IMR-90 (cell line): ENCODE data around the gene DUS1L. TPM values are rescaled to one million over a fixed set of nuclear protein-coding genes. Genes with fewer than 3 reads are reported as not detected.

ENCODE experiments used
- ATAC-seq: fragments of 200-7000 bp; cut with Tn5 transposase; 2 replicates; pipeline ENCODE4 v1.9.1; 2020; ENCODE audit warnings: low read depth, mild to moderate bottlenecking, moderate library complexity
- BruUV-seq: library from RNA; stranded (reverse); fragments of 400-500 nt; replicated peaks from 2 replicates; lab custom pipeline; 2021; lab: Mats Ljungman, UMichigan
- CTCF ChIA-PET: fragments of 300-600 bp; formaldehyde crosslinking; extraction: SDS; loops from one replicate; lab custom pipeline; 2021; ENCODE audit warnings: antibody characterized with exemption; lab: Yijun Ruan, JAX
- POLR2A ChIA-PET: fragments of 300-600 bp; sonication (Branson Sonifier 250); formaldehyde crosslinking; loops from one replicate; lab custom pipeline; 2022; ENCODE audit warnings: antibody characterized with exemption; ENCODE audit not compliant: unreplicated experiment; lab: Charles Lee
- DNase-seq: peaks from one replicate; pipeline ENCODE4 v3.0.0; 2013
- H2AFZ ChIP-seq: replicated peaks from 2 replicates; pipeline ENCODE3; 2013; ENCODE audit warnings: low read length, mild to moderate bottlenecking; ENCODE audit not compliant: poor library complexity
- H2AK5ac ChIP-seq: 2 replicates; pipeline ENCODE4 v1.6.1; 2013; ENCODE audit warnings: low read depth, low read length, inconsistent platforms
- H2AK9ac ChIP-seq: replicated peaks from 2 replicates; pipeline ENCODE3; 2013; ENCODE audit warnings: mild to moderate bottlenecking, low read depth, low read length, moderate library complexity; ENCODE audit not compliant: poor library complexity
- H2BK120ac ChIP-seq: 2 replicates; pipeline ENCODE4 v1.6.1; 2013; ENCODE audit warnings: low read depth, low read length, inconsistent platforms
- H2BK15ac ChIP-seq: 3 replicates; pipeline ENCODE4 v1.6.1; 2013; ENCODE audit warnings: low read depth, low read length, inconsistent platforms
- H2BK20ac ChIP-seq: 2 replicates; pipeline ENCODE4 v1.6.1; 2013; ENCODE audit warnings: low read depth, mild to moderate bottlenecking, inconsistent platforms, low read length, moderate library complexity
- H2BK5ac ChIP-seq: 2 replicates; pipeline ENCODE4 v1.6.1; 2013; ENCODE audit warnings: mild to moderate bottlenecking, low read depth, low read length, inconsistent platforms; ENCODE audit not compliant: poor library complexity, severe bottlenecking
- H3K14ac ChIP-seq: replicated peaks from 2 replicates; pipeline ENCODE4 v1.6.1; 2013; ENCODE audit warnings: low read depth, low read length, inconsistent platforms
- H3K18ac ChIP-seq: 2 replicates; pipeline ENCODE4 v1.6.1; 2013; ENCODE audit warnings: low read depth, low read length, control low read depth
- H3K23ac ChIP-seq: 2 replicates; pipeline ENCODE4 v1.6.1; 2013; ENCODE audit warnings: low read depth, low read length, inconsistent platforms
- H3K27ac ChIP-seq: 2 replicates; pipeline ENCODE4 v1.5.1; 2013; ENCODE audit warnings: mild to moderate bottlenecking, control low read depth, low read length; ENCODE audit not compliant: insufficient read depth
- H3K27me3 ChIP-seq: 2 replicates; pipeline ENCODE4 v1.6.1; 2013; ENCODE audit warnings: low read length; ENCODE audit not compliant: control insufficient read depth, insufficient read depth
- H3K36me3 ChIP-seq: 2 replicates; pipeline ENCODE4 v1.6.1; 2013; ENCODE audit warnings: low read length, mixed read lengths; ENCODE audit not compliant: control insufficient read depth, insufficient read depth
- H3K4ac ChIP-seq: 2 replicates; pipeline ENCODE4 v1.6.1; 2013; ENCODE audit warnings: low read depth, low read length, inconsistent platforms
- H3K4me1 ChIP-seq: 2 replicates; pipeline ENCODE4 v1.6.1; 2013; ENCODE audit warnings: low read length, mixed read lengths; ENCODE audit not compliant: control insufficient read depth, insufficient read depth
- H3K4me2 ChIP-seq: 2 replicates; pipeline ENCODE4 v1.6.1; 2013; ENCODE audit warnings: low read depth, mild to moderate bottlenecking, control low read depth, low read length, moderate library complexity
- H3K4me3 ChIP-seq: 2 replicates; pipeline ENCODE4 v1.5.1; 2013; ENCODE audit warnings: low read depth, mild to moderate bottlenecking, control low read depth, low read length, moderate library complexity; ENCODE audit not compliant: insufficient read depth
- H3K56ac ChIP-seq: 2 replicates; pipeline ENCODE4 v1.6.1; 2013; ENCODE audit warnings: low read length, inconsistent platforms; ENCODE audit not compliant: insufficient read depth; ENCODE audit errors: extremely low read depth
- H3K79me1 ChIP-seq, 2 experiments: 2 replicates each; pipeline ENCODE4 v1.6.1; 2013; ENCODE audit warnings: low read length in 2 of 2, inconsistent platforms in 1 of 2, low read depth in 1 of 2
- H3K9ac ChIP-seq: 2 replicates; pipeline ENCODE4 v1.6.1; 2013; ENCODE audit warnings: low read depth, low read length, control low read depth
- H3K9me1 ChIP-seq: 2 replicates; pipeline ENCODE4 v1.6.1; 2013; ENCODE audit warnings: low read length, inconsistent platforms; ENCODE audit not compliant: insufficient read depth
- H3K9me3 ChIP-seq: 2 replicates; pipeline ENCODE4 v1.6.1; 2013; ENCODE audit warnings: low read length; ENCODE audit not compliant: control insufficient read depth, insufficient read depth
- H4K20me1 ChIP-seq: 2 replicates; pipeline ENCODE4 v1.6.1; 2013; ENCODE audit warnings: low read length, inconsistent platforms; ENCODE audit not compliant: insufficient read depth
- H4K5ac ChIP-seq: 2 replicates; pipeline ENCODE4 v1.6.1; 2013; ENCODE audit warnings: mild to moderate bottlenecking, low read depth, low read length, control low read depth
- H4K8ac ChIP-seq, 2 experiments: 2 replicates each; pipeline ENCODE4 v1.6.1; 2013; ENCODE audit warnings: low read depth in 2 of 2, low read length in 2 of 2, control low read depth in 1 of 2, inconsistent platforms in 1 of 2
- H4K91ac ChIP-seq: 2 replicates; pipeline ENCODE4 v1.6.1; 2013; ENCODE audit warnings: low read depth, low read length, inconsistent platforms; ENCODE audit not compliant: insufficient read depth
- BHLHE40 ChIP-seq: fragments of 150-350 bp; IDR thresholded peaks from 2 replicates; pipeline ENCODE4 v1.6.1; 2016; ENCODE audit warnings: mild to moderate bottlenecking, low read depth, low read length
- CEBPB ChIP-seq: IDR thresholded peaks from 2 replicates; pipeline ENCODE4 v1.6.1; 2012; ENCODE audit warnings: low read depth, low read length, improper control_type of control experiment
- MAFK ChIP-seq: IDR thresholded peaks from 2 replicates; pipeline ENCODE4 v1.6.1; 2012; ENCODE audit warnings: low read depth, low read length, improper control_type of control experiment
- MAZ ChIP-seq: IDR thresholded peaks from 2 replicates; pipeline ENCODE4 v1.6.1; 2012; ENCODE audit warnings: low read depth, mild to moderate bottlenecking, low read length, improper control_type of control experiment, moderate library complexity, borderline replicate concordance
- MXI1 ChIP-seq: IDR thresholded peaks from 2 replicates; pipeline ENCODE4 v1.6.1; 2012; ENCODE audit warnings: low read depth, mild to moderate bottlenecking, low read length, moderate library complexity, borderline replicate concordance
- NFE2L2 ChIP-seq: fragments of 150-350 bp; IDR thresholded peaks from 2 replicates; pipeline ENCODE4 v1.6.1; 2016; ENCODE audit warnings: low read depth, mild to moderate bottlenecking, low read length
- POLR2A ChIP-seq: IDR thresholded peaks from 2 replicates; pipeline ENCODE4 v1.6.1; 2012; ENCODE audit warnings: mild to moderate bottlenecking, low read depth, low read length
- RAD21 ChIP-seq: IDR thresholded peaks from 2 replicates; pipeline ENCODE4 v1.6.1; 2012; ENCODE audit warnings: low read length, improper control_type of control experiment
- RFX5 ChIP-seq: IDR thresholded peaks from 2 replicates; pipeline ENCODE4 v1.8.0; 2012; ENCODE audit warnings: low read depth, mild to moderate bottlenecking, low read length, moderate library complexity
- SMC3 ChIP-seq: fragments of 150-350 bp; IDR thresholded peaks from 2 replicates; pipeline ENCODE4 v1.6.1; 2016; ENCODE audit warnings: low read depth, mild to moderate bottlenecking, antibody characterized with exemption, low read length, moderate library complexity
- WGBS, 2 experiments: methylation state at CpG; one replicate each; pipeline versions ENCODE4 v1.1.5 to v1.1.7; 2013; ENCODE audit warnings: missing lambda C conversion rate in 2 of 2; ENCODE audit not compliant: insufficient read length in 1 of 2; ENCODE audit errors: extremely low coverage in 2 of 2; 5-methylcytosine and 5-hydroxymethylcytosine counted together
- dilution Hi-C: fragments of 300-500 bp; cut with HindIII; formaldehyde crosslinking; loops from one replicate; pipeline ENCODE4 v1.14.3; 2018; ENCODE audit warnings: low sequenced_read_pairs; ENCODE audit not compliant: unreplicated experiment
- in situ Hi-C: fragments of 300-500 bp; cut with MboI; formaldehyde crosslinking; loops from 3 replicates; pipeline ENCODE4 v1.14.3; 2019; ENCODE audit warnings: low sequenced_read_pairs, inconsistent platforms, mixed read lengths
- intact Hi-C: fragments of 100-400 bp; cut with micrococcal nuclease; formaldehyde crosslinking; loops from 2 replicates; pipeline ENCODE4 v1.10.0; 2022
- polyA plus RNA-seq, 3 experiments: library from polyadenylated mRNA; depleted of rRNA; stranded (reverse); fragments of >200 nt; gene quantifications; 2 replicates each; pipeline ENCODE4 v1.2.3, GENCODE V29; 2012; ENCODE audit warnings: low replicate concordance in 1 of 3
- total RNA-seq: library from RNA; depleted of rRNA; stranded (reverse); fragments of >200 nt; gene quantifications from 2 replicates; pipeline ENCODE4 v1.2.3, GENCODE V29; 2012
- TF ChIP-seq, protein P1 (sequence below): fragments of 150-350 bp; IDR thresholded peaks from 2 replicates; pipeline ENCODE4 v1.6.1; 2016; ENCODE audit warnings: low read depth, mild to moderate bottlenecking, low read length, moderate library complexity, borderline replicate concordance
- TF ChIP-seq, protein P2 (sequence below): conservative IDR thresholded peaks from 2 replicates; pipeline ENCODE4 v1.5.1; 2012; ENCODE audit warnings: mild to moderate bottlenecking, low read depth, low read length, improper control_type of control experiment

DUS1L gene
- total and polyA plus RNA-seq, 2 of the 4 experiments (the other 2 are of a cell fraction), result 29.0 to 76.9 TPM

DNA sequence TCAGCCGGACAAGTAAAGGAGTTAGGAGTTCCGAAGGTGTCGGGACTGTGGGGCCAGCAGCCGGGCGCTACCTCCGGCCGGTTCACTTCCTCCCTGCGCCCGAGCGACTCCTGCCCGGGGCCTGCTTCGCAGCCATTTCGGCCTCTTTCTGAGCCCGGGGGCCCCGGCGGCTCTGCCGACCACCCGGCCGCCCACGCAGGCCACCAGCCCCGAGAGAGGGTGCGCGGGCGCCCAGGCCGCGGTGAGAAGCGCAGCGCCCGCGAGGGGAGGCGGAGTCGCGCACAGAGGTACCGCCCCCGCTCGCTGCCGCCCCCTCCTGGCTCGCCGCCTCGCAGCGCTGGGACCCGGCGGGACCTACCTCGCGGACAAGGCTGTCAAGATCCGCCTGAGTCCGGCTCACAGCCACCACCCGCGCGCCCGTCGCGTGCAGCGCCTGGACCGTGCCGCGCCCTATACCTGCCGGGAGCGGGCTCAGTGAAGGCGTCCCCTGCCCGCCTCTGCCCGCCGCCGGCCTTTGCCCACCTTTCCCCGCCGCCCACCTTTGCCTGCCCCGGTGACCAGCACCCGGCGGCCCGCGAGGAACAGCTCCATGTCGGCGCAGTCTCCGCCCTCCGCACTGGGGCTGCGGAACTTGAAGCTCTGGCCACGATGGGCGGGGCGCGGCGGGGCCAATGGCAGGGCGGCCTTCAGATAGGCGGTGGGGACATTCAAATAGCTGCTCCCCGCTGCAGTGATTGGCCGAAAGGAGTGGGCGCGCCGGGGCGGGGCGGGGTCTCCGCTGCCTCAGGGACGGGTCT is 28.3 kb downstream of the DUS1L start, which contains the start of gene DCXR:
TSS of gene DCXR (minus strand) at position 606 of the 797 bp plus-strand sequence. CDS start at position 591, 15 bp downstream.
- Histone ChIP-seq H3K79me1 (peaks cover 7 to 12% of the 10 kb centered on the region in 2 experiments), H4K20me1 (peaks cover 5% of the 10 kb centered on the region), H3K4me3 (peak within 1 kb of the TSS; percentile 54), H2BK5ac (peak within 1 kb of the TSS; percentile 79), H3K56ac (peak within 1 kb of the TSS; percentile 48; the same call in 1 of the 2 replicates), H3K18ac (no peak within 1 kb of the TSS), H2AK9ac (peak within 1 kb of the TSS; percentile 97), H4K91ac (no peak within 1 kb of the TSS), H4K5ac (no peak within 1 kb of the TSS; the same call in 1 of the 2 replicates), H2BK20ac (no peak within 1 kb of the TSS), H4K8ac (peak within 1 kb of the TSS in 1 of 2 experiments; percentile 78; a peak in 2 of 4 replicates), H3K4ac (peak within 1 kb of the TSS; percentile 22), H3K23ac (peak within 1 kb of the TSS; percentile 33; the same call in 1 of the 2 replicates), H3K9me1 (0 out of 2 replicates have a peak, but pooled peaks cover 7% of the 10 kb centered on the region), H3K4me2 (peak within 1 kb of the TSS; percentile 97), H3K4me1 (peaks cover 7% of the 10 kb centered on the region), H3K9ac (peak within 1 kb of the TSS; percentile 61), H2AFZ (peak within 1 kb of the TSS; percentile 96), H2AK5ac (peak within 1 kb of the TSS; percentile 33; the same call in 1 of the 2 replicates), H2BK120ac (no peak within 1 kb of the TSS), H3K36me3 (no peaks in the 10 kb centered on the region), H3K9me3 (no peaks in the 10 kb centered on the region), H3K14ac (peak within 1 kb of the TSS; percentile 72; the same call in 1 of the 2 replicates), H2BK15ac (no peak within 1 kb of the TSS), H3K27me3 (no peaks in the 10 kb centered on the region), H3K27ac (peak within 1 kb of the TSS; percentile 65)
- ChIA-PET POLR2A (interaction anchor here (0.6 kb wide), 1 partner anchor 61 kb away, joined by 4 read pairs; the partner anchor contains the start of gene FASN), CTCF (interaction anchor here (0.5 to 1.7 kb wide), 4 partner anchors 14 to 78 kb away, joined by 3 to 7 read pairs (median 4); partner anchors contain the start of genes CENPX and LRRC45)
- no TSS peak for BruUV-seq
- intact Hi-C loops (loop anchor here (2.0 to 10.0 kb wide), 2 partner anchors 62 to 288 kb away; partner anchors contain the start of gene FASN), dilution Hi-C loops (no loop called here), in situ Hi-C loops (no loop called here)
- WGBS, 2 experiments, result 0% methylated on average over 47 of the region's 92 CpGs; no CpG with 5 or more reads in 1 of the 2 experiments
- ATAC-seq (peak; percentile 98), DNase-seq (peak; percentile 90)
- TF ChIP-seq SMC3 (0 out of 2 replicates have a peak, but pooled peaks have one; percentile 5), MXI1 (peak; percentile 54; the same call in 1 of the 2 replicates), POLR2A (peak; percentile 60), NFE2L2 (no peak), CEBPB (no peak), BHLHE40 (peak; percentile 43; the same call in 1 of the 2 replicates), MAZ (peak; percentile 66; the same call in 1 of the 2 replicates), RFX5 (no peak), RAD21 (peak; percentile 35; the same call in 1 of the 2 replicates), MAFK (no peak)
- TF ChIP-seq, protein P1, sequence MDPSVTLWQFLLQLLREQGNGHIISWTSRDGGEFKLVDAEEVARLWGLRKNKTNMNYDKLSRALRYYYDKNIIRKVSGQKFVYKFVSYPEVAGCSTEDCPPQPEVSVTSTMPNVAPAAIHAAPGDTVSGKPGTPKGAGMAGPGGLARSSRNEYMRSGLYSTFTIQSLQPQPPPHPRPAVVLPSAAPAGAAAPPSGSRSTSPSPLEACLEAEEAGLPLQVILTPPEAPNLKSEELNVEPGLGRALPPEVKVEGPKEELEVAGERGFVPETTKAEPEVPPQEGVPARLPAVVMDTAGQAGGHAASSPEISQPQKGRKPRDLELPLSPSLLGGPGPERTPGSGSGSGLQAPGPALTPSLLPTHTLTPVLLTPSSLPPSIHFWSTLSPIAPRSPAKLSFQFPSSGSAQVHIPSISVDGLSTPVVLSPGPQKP, result no peak
- TF ChIP-seq, protein P2, sequence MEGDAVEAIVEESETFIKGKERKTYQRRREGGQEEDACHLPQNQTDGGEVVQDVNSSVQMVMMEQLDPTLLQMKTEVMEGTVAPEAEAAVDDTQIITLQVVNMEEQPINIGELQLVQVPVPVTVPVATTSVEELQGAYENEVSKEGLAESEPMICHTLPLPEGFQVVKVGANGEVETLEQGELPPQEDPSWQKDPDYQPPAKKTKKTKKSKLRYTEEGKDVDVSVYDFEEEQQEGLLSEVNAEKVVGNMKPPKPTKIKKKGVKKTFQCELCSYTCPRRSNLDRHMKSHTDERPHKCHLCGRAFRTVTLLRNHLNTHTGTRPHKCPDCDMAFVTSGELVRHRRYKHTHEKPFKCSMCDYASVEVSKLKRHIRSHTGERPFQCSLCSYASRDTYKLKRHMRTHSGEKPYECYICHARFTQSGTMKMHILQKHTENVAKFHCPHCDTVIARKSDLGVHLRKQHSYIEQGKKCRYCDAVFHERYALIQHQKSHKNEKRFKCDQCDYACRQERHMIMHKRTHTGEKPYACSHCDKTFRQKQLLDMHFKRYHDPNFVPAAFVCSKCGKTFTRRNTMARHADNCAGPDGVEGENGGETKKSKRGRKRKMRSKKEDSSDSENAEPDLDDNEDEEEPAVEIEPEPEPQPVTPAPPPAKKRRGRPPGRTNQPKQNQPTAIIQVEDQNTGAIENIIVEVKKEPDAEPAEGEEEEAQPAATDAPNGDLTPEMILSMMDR, result peak; percentile 87
